AG10803 (cell line): ENCODE data around the gene AGBL1.

Experiments used
- DNase-seq: peaks from one replicate; pipeline ENCODE4 v3.0.0; 2010; ENCODE audit warnings: low read depth
- H3K4me3 ChIP-seq: 2 replicates; pipeline ENCODE4 v1.5.1; 2011; ENCODE audit warnings: mild to moderate bottlenecking, low read length, control low read depth
- TF ChIP-seq, protein P1 (sequence below): conservative IDR thresholded peaks from 2 replicates; pipeline ENCODE4 v1.5.1; 2011; ENCODE audit warnings: mild to moderate bottlenecking, low read length, control low read depth, inconsistent platforms

Gene AGBL1

GRCh38 chr15:86969364-86969763 is 889.7 kb downstream of the AGBL1 start:
- no peak for DNase-seq
- TF ChIP-seq, protein P1, sequence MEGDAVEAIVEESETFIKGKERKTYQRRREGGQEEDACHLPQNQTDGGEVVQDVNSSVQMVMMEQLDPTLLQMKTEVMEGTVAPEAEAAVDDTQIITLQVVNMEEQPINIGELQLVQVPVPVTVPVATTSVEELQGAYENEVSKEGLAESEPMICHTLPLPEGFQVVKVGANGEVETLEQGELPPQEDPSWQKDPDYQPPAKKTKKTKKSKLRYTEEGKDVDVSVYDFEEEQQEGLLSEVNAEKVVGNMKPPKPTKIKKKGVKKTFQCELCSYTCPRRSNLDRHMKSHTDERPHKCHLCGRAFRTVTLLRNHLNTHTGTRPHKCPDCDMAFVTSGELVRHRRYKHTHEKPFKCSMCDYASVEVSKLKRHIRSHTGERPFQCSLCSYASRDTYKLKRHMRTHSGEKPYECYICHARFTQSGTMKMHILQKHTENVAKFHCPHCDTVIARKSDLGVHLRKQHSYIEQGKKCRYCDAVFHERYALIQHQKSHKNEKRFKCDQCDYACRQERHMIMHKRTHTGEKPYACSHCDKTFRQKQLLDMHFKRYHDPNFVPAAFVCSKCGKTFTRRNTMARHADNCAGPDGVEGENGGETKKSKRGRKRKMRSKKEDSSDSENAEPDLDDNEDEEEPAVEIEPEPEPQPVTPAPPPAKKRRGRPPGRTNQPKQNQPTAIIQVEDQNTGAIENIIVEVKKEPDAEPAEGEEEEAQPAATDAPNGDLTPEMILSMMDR = no peak
- no peak overlapping the region for H3K4me3 ChIP-seq

- no peak for DNase-seq
- no peak overlapping the region for H3K4me3 ChIP-seq
- TF ChIP-seq, protein P1 = no peak
Measured at GRCh38 chr15:86973284-86973844, 893.7 kb downstream of the AGBL1 start.

DNA sequence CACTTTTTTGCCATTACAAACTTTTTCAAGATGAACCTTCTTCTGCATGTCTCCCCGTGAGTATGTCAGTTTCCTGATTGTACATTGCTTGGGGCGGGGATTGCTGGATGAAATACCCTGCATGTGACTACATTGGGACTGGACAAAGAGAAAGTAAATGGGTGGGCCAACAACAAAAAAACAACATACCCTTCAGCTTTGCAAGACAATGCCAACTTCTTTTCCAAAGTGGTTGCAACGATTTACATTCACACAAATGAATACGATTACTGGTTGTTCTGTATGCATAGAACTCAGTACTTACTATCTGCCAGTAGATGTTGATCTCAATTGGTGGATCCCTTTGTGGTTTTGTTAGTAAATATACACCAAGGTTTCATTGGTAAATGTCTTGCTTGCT is 908.4 kb downstream of the AGBL1 start:
- no peak for DNase-seq
- no peak overlapping the region for H3K4me3 ChIP-seq
- TF ChIP-seq, protein P1 = no peak

- no peak overlapping the region for H3K4me3 ChIP-seq
- DNase-seq = peak; percentile 21
- TF ChIP-seq, protein P1 = no peak
Measured at GRCh38 chr15:87021751-87022150, 942.1 kb downstream of the AGBL1 start.

GRCh38 chr15:87031540-87032230 is 952.0 kb downstream of the AGBL1 start:
- peak; percentile 55 for DNase-seq
- H3K4me3 ChIP-seq = no peak overlapping the region
- TF ChIP-seq, protein P1 = no peak

GRCh38 chr15:87032295-87032694 is 952.6 kb downstream of the AGBL1 start:
- H3K4me3 ChIP-seq = no peak overlapping the region
- TF ChIP-seq, protein P1 = no peak
- no peak for DNase-seq

GRCh38 chr15:87033056-87033455 is 953.4 kb downstream of the AGBL1 start:
- TF ChIP-seq, protein P1 = peak; percentile 33
- no peak overlapping the region for H3K4me3 ChIP-seq
- DNase-seq = no peak
